SW480 (cell line): ENCODE measurements around the gene DEPDC1.
"Not testable (repeated sequence)": the region's sequence is repeated elsewhere in the genome, so short reads cannot be mapped to it uniquely, and the experiment has no call there.

Source experiments
- DNase-seq: peaks from one replicate; pipeline ENCODE4 v3.0.0-alpha.2; 2016; ENCODE audit warnings: low spot score

The DEPDC1 gene

DNA sequence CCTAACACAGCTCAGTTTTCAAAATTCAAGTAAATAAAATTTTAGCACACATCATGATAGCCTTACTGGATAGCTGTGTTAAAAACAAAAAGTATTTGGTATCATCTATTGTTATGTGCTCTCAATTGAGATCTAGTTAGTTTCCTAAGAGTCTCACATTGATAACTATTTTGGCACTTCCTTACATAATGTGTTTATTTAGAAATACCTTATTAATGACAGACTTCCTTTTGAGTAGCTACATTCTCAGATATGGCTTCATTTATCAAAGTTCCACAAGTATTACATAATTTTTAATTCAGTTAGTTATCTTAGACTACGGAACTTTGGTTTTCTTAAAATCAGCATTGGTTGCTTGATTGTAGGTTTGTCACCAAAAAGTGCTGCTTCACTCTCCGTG is 20.3 kb downstream of the DEPDC1 start:
- DNase-seq, result not testable (repeated sequence)

DNA sequence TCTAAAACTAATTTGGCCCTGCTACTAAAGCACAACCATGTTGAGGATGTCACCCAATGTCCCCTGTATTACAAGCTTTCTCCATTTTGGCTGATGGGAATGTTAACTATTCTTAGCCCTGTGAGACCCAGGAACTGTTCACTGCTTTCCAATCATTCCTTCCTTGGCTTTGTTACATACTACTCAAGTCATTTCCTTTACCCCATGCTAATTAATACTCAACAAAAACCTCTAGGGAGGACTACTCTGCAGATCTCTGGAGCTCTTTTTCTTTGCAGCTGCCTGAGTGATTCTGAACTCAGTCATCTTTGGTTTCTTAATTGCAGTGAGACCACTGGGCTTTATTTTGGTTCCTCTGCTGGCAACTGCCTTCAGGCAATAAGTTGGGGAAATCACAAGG is 23.8 kb downstream of the DEPDC1 start:
- DNase-seq, result no peak

DNA sequence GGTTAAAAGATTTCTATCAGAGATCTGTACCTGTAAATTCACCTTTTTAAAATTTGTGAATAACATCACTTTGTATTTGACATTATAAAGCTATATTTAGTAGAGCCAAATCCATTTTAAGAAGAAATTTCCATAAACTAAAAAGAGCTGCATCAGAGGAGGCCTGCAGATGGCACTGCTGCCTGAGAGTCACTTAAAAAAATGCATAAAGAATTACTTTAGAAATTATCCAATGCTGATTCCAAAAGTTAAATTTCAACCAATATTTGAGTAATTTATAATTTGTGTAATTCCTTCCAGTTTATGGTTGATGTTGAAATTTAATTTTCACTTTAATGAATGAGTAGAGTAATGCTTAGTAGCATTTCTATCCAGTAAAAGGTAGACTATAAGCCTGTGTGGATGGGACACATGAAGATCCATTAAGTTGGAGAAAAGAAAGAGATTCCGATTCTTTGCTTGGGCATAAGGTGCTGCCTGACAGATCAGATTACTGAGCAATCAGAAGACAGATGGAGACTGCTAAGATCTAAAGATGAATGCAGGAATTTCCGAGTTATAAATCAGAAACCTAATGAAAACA is 26.4 kb downstream of the DEPDC1 start:
- DNase-seq, result peak; percentile 9

DNA sequence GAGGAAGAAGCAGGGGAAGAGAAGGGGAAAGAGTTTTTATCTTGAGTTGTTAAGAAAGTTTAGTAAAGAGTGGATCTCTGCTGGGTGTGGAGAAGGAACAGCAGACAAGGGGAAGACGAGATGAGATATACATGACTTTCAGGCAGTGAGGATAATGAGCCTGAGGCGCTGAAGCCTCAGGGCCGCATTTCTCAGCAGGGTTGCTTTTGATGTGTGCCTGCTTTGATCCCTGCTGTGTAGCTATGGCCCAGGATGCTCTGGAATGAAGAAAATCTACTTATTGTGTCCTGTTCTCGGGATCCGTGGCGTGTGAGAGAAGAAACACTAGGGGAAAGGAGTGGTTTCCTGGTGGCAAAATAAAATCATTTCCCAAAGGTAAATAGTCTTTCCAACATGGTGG is 32.0 kb downstream of the DEPDC1 start:
- DNase-seq, result no peak

DNA sequence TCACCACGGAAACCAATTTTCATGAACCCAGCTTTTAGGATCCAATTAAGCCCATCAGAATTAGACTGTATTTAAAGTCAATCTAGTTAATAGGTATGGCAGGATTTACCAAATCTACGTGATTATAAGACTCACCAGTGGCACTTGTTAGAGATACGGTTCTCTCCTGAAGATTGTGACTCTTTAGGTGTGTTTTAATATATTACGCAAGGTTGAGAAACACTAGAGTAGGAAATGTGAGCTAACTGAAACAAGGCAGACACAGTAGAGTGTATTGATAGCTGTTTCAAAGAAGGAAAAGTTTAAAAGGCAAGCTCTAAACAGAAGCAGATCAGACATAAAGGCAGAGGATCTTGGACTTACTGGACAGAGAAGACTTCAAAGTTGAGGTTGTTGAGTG is 35.9 kb downstream of the DEPDC1 start:
- DNase-seq, result no peak

DNA sequence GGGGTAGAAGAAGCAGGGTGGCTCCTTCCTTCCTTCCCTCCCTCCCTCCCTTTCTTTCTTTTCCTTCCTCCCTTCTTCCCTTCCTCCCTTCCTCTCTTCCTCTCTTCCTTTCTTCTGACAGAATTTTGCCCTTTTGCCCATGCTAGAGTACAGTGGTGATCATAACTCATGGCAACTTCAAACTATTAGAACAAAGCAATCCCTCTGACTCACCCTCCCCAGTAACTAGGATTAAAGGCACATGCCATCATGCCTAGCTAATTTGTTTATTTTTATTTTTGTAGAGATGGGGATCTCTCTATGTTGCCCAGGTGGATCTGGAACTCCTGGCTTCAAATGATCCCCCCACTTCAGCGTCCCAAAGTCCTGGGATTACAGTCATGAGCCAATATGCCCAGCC is 37.1 kb downstream of the DEPDC1 start:
- DNase-seq, result no peak

DNA sequence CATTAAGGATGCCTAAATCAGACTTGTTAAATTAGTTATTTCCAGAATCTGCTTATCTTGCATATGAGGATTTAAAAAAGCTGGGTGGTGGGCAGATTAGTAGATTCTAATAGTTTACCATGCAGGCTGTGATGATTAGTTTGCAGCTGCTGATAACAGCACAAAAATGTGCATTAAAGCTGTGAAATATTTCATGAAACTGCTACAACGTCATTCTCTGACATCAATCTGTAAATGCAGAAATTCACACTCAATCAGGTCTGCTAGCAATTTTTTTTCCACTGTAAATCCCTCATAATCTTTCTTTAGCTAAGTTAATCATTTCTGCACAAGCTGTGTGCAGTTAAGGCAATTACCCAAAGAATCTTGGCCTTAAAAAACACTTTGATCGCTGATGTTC is 37.8 kb downstream of the DEPDC1 start:
- DNase-seq, result no peak

DNA sequence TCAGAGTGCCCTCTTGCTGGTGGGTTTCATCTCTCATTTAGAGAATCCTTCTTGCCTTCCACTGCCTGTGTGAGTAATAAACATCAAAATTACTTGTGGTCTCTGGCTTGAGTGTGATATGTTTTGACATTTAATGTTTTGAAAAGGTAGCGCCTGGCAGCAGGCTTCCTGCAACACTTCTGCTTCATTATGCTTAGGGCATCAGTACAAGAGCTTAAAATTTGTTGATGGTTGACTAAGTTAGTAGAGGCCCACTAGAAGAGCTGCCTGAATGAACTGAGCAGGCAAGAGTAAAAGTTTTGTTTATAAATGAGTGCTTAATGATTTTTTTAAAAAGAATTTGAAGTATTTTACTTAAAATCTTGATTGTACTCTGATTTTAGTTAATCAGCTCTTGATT is 40.7 kb downstream of the DEPDC1 start:
- DNase-seq, result no peak

DNA sequence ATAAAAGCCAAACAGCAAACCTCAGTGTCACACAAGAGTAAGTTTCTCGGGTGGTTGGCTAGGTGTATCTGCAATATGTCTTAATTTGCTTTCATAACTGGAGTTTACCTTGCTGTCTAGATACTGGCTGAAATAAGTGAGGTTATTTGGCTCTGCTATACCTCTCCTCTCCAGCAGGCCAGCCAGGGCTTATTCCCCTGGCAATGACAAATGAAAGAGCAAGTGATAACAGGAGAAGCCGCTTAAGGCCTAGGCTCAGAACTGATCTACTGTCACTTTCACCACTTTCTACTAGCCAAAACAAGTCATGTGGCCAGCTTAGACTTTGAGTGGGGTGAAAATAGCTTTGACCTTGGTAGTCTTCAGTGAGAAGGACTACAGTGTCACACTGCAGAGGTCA is 42.3 kb downstream of the DEPDC1 start:
- no peak for DNase-seq

DNA sequence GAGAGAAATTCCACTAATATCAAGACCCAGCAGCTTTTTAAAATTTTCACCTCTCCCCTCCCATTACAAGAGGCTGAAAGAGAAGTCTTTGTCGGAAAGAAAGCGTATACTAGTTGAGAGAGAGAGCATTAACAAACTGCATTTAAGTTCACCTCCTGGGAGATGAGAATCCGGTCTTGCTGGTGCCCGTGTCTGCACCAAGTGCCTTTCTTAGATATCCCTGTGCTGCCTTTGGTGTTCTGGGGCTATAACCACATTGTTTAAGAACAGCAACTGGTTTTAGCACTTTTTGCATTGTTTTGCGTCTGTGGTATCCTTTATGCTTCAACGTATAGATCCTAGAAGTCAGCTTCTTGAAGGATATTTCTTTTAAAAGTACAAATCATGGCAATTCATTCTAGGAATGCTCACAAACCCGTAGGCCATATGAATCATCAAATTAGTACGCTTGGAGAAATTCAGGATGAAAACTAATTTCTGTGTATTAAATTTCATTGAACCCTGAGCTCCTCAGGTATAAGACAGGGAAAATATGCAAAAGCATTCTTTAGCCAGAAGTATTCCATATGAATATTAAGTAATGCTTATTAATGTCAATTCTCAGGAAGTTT is 43.7 kb downstream of the DEPDC1 start:
- DNase-seq, result no peak

DNA sequence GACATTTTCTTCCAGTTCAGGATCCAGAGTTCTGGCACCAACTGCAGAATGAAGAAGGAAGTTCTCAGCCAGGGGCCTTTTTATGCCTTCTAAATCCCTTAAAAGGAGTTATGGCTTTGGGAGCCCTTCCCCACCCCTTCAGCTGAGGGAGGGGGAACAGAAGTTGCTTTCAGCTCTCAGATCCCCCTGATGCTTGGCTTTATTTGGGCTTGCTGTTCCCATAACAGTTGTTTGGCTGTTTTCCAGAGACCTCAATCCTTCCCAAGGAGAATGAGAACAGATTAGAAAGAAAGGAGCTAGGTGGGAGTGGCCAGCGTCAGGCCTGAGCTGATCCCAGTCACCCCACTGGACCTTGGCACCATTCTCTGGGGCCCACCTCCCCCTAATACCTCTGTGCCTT is 47.0 kb downstream of the DEPDC1 start, which contains the start of gene RPE65:
RPE65 (minus strand) TSS at position 54 of the 400 bp plus-strand sequence; CDS start at position 5, 49 bp downstream.
- DNase-seq, result no peak

DNA sequence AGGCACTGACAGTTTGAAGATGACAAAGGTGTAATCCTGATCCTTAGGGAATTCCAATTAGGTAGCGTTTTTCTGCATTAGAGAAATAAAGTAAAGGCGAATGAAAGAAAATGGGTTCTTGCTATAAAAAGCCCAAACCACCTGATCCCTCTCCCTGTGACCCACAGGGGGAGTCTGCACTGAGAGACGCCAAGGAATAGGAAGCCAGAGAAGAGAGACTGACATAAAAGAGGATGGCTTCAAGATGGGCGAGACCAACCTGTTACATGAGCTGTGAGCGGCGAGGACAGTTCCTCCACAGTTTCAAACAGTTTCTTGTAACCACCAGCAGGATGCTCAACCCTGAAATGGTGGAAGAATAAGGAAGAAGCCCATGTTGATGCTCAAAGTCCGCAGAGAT is 48.5 kb downstream of the DEPDC1 start:
- no peak for DNase-seq

DNA sequence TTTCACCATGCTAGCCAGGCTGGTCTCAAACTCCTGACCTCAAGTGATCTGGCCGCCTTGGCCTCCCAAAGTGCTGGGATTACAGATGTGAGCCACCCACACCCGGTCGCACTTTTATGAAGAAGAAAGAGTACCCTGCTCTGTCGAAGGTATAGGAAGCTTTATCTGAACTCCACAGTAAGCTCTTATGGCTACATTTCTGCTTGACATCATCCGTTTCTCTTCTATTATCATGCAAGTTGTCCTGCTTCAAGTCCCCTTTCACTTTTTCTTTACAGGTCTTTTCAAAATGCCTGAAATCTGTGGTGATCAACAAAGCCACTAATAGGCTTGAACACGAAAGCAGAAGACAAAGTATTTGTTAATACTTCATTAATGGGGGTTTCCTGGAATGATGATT is 51.2 kb downstream of the DEPDC1 start:
- DNase-seq, result no peak

DNA sequence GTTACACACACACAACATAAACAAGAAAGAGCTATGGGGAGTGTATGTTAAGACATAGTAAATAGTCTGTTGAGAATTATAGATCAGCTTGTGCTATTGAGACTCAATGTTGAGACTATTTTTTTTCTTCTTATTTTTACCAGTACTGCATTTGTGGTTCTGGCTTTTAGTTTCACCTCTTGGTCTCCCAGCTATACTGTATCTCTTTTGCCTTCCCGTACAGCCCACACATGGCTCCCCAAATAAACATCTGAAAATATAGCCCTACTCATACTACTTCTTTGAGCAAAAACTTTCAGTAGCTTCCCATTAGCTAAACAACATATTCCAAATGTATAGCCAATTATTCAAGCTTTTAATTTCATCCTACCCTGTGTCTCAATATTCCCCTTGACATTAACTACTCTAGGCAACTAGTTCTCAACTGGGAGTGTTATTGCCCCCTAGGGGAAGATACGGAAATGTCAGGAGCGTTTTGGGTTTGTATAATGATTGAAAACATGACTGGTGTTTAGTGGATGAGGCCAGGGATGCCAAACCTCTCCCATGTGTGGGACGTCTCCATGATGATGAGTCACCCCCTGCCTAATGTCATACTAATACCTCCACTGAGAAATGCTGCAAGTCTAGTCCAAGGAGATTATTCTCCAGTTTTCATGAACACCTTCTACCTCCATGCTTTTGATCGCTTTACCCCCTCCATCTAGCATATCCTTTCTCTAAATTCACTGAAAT is 53.9 kb downstream of the DEPDC1 start:
- peak; percentile 65 for DNase-seq

DNA sequence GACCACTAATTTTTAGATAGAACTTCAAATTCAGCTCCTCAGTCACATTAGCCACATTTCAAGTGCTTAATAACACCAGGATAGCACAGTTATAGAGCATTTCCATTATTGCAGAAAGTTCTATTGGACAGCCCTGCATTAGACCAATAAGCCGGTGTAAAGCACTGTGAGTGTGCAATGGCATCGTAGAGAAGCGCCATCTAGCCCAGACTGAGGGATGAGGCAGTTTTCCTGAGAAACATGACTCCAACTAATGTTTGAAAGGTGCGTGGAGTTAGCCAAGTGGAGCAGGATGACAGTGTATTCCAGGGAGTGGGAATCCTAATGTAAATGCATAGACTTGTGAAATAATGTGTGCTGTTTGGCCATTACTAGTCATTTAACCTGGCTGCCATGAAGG is 54.9 kb downstream of the DEPDC1 start:
- no peak for DNase-seq

DNA sequence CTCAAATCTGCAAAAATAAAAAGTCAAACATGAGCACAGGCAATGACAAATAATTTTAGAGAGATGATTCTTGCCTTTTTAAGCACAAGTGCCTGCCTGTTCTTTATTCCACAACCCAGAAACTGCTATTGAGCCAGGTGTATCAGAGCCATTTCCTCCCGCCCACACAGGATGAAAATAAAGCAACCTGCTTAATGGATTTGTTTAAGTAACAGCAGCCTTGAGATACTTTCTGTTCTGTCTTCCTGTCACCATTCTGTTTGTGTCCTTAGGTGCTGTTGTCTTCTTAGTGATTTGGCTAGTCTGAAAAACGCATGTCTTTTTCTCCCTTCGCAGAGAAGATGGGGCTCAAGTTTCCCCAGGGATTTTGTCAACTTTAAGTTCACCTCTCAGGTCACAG is 58.6 kb downstream of the DEPDC1 start:
- no peak for DNase-seq

DNA sequence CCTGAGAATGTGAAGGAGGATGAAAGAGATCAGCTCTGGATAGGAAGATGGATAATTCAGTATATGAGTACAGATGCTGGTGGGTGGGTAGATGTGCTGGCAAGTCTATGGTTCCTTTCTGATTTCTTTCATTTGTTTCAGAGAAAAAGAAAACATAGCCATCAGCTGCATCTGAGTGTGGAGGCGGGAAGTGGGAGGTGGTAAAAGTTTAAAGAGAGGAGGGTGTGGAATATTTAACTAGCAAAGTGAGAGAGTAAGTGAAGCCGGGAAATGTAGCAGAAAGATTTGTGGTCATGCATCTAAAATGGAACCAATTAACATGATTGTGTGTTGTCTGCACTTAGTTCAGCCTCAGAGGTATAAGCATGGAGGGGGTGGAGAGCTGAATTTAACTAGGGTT is 63.5 kb downstream of the DEPDC1 start:
- no peak for DNase-seq

DNA sequence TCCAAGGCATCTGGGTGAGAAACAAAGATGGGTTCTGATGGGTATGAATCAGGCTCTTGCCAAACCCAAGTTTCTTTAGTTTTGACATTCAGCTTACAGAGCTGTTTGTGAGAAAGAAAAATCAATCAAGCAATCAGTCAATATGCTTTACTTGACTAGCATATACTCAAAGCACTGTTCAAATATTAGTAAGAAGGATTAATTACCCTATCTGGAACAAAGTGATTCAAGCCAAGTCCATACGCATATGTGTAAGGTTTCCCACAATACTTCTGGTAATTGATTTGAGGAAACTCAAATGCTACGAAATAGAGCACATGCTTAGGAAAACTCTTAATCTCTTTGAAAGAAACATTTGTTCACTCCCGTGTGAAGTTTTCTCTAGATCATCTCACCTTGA is 65.8 kb downstream of the DEPDC1 start:
- no peak for DNase-seq

DNA sequence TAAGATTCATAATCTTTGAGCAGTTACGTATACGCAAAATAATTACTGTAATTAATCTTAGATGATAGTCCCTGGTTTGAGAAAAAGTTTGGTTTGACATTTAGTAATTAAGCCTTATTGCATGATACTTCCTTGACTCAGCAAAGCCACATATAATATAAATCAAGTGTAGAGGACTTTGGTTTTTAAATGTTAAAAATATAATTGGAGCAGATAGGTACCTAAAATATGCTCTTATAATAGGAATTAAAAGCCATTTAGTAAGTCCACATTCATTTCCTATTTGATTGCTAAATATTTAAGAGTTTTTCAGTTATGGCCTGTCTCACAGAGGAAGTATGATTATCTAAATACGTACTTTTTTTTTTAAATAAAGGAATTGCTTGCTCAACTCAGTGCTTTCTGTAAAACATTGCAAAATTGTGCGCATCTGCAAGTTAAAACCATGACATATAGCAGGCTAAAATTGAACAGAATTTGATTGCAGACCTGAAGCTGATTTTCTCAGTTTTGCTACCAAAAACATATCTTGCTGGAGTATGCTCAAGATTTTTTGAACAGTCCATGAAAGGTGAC is 67.6 kb downstream of the DEPDC1 start:
- no peak for DNase-seq

DNA sequence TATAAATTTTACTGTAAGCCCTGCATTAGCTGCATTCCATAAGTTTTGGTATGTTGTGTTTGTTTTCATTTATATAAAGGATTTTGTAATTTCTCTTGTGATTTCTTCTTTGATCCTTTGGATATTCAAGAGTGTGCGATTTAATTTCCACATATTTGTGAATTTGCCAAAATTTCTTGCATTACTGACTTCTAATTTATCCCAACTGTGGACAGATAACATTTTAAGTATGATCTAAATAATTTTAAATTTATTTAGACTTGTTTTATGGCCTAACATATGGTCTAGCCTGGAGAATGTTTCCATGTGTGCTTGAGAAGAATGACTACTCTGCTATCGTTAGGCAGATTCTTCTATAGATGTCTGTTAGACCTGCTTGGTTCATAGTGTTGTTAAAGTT is 70.3 kb downstream of the DEPDC1 start:
- no peak for DNase-seq
